Heart right ventricle (tissue), 16 donors: ENCODE measurements around the gene DOCK1. TPM values are rescaled to one million over a fixed set of nuclear protein-coding genes. Genes with fewer than 3 reads are reported as not detected.

Experiments
- ATAC-seq, 8 donors: fragments of 200-7000 bp; cut with Tn5 transposase; one replicate each; pipeline ENCODE4 v1.9.1; 2020; ENCODE audit warnings: mild to moderate bottlenecking in 8 of 8, moderate library complexity in 8 of 8, moderate number of reproducible peaks in 1 of 8
- DNase-seq, 2 donors: peaks; one replicate each; pipeline ENCODE4 v3.0.0-alpha.2; 2020
- H3K27ac ChIP-seq, 10 donors: fragments of 200-600 bp; sonication (generic) in 2 of 10; one replicate each; pipeline versions ENCODE4 v1.5.0 to v1.8.0; 2020 to 2022; ENCODE audit warnings: mild to moderate bottlenecking in 3 of 10
- H3K27me3 ChIP-seq, 7 donors: fragments of 200-600 bp; one replicate each; pipeline ENCODE4 v1.8.0; 2021 to 2022; ENCODE audit warnings: mild to moderate bottlenecking in 2 of 7
- H3K36me3 ChIP-seq, 9 donors: fragments of 200-600 bp; sonication (generic) in 1 of 9; one replicate each; pipeline versions ENCODE4 v1.5.0 to v1.8.0; 2020 to 2022; ENCODE audit warnings: mild to moderate bottlenecking in 2 of 9
- H3K4me1 ChIP-seq, 9 donors: fragments of 200-600 bp; sonication (generic) in 1 of 9; one replicate each; pipeline versions ENCODE4 v1.5.0 to v1.8.0; 2020 to 2022; ENCODE audit warnings: mild to moderate bottlenecking in 4 of 9
- H3K4me3 ChIP-seq, 10 donors: fragments of 200-600 bp; sonication (generic) in 2 of 10; one replicate each; pipeline versions ENCODE4 v1.5.0 to v1.8.0; 2020 to 2022; ENCODE audit warnings: mild to moderate bottlenecking in 7 of 10, moderate library complexity in 2 of 10
- H3K9me3 ChIP-seq, 11 donors: fragments of 200-600 bp in 10 of 11; sonication (generic) in 2 of 11; one replicate each; pipeline versions ENCODE4 v1.5.0 to v1.8.0; 2013 to 2022; ENCODE audit warnings: mild to moderate bottlenecking in 2 of 11, control low read depth in 1 of 11, moderate library complexity in 1 of 11
- CTCF ChIP-seq, 9 donors: fragments of 200-600 bp; sonication (generic) in 2 of 9; IDR thresholded peaks; one replicate each; pipeline versions ENCODE4 v1.5.0 to v1.8.0; 2021 to 2022; ENCODE audit warnings: antibody characterized with exemption in 9 of 9, mild to moderate bottlenecking in 5 of 9, moderate library complexity in 1 of 9
- WGBS, 2 donors: extraction: QIAGEN DNeasy Blood & Tissue Kit; methylation state at CpG; one replicate each; pipeline ENCODE4 v1.1.7; 2013; ENCODE audit warnings: inconsistent platforms in 1 of 2; 5-methylcytosine and 5-hydroxymethylcytosine counted together
- intact Hi-C, 10 donors: fragments of 100-400 bp; cut with DNase I; formaldehyde crosslinking; loops; one replicate each; pipeline versions ENCODE4 v1.11.1 to v1.14.2; 2022
- polyA plus RNA-seq, 2 donors: library from polyadenylated mRNA; stranded (reverse); fragments of 200-250 nt; gene quantifications; one replicate each; pipeline ENCODE4 v1.2.3, GENCODE V29; 2013
- total RNA-seq, 10 donors: library from RNA; stranded (reverse); fragmentation: NEBNext Ultra II Directional in 3 of 10; extraction: Animal tissue kit (Norgen Biotek cat#: 25700) in 3 of 10; gene quantifications; one replicate each; pipeline versions ENCODE4 v1.2.1 to v1.2.4, GENCODE V29; 2021 to 2023
- donor health status: Arrhythmogenic right ventricular cardiomyopathy.
- donor health status: ischemic (EF 13 %, LVEDD 7.1; RV severe dilation, severe dysfunction).
- donor health status: healthy with polysubstance abuse.
- donor health status: DM: no; HTN: yes; CAD: no.
- donor health status: DM: no; HTN: no; CAD: no.
- donor health status: ischemic (EF 25% LVEDD 6.9; RV normal size, moderate dysfunction).
- donor health status: ischemic (EF 25% LVEDD 5.7; RV mildly dilated, moderate dysfunction).
- donor health status: healthy.
- donor health status: DM: yes; HTN: yes; CAD: no.
- donor health status: Ischemic cardiomyopathy.
- donor health status: ischemic (EF 35%, LVEDD 5.7; RV mildly dilated, moderate dysfunction).
- donor health status: nonischemic (EF 11% LVEDD 7.7; RV severe dilation, severe dysfunction).
- donor health status: DM: yes; HTN: yes; CAD: no.
- donor health status: PGD.
- donor health status: ischemic (EF 29% LVEDD 5.4; RV normal size, mild dysfunction).
- donor health status: nonischemic (EF 23%, LVEDD 6.1; RV moderate dilation, normal function).

The DOCK1 gene
- total and polyA plus RNA-seq, 12 donors, result 7.8 to 26.7 (median 19.8) TPM

DNA sequence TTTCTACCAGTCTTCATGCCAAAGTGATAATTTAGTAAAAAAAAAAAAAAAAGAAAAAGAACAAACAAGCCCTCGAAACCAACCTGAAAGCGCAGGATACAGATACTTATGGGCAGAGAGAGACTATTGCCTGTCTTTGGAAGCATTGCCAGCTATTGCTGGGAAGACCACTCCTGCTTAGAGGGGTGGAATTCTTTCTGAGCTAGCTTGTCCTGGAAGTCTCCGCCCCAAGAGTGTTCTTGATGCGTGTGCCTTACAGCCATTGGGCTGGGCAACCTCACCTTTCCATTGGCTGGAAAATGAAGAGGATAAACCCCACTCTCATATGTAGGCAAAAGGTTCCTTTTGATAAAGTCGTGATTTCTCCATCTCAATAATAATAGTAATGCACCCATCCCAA lies 311.0 kb downstream of the DOCK1 start:
- Histone ChIP-seq H3K36me3 (no peaks in the 10 kb centered on the region), H3K4me3 (no peak overlapping the region), H3K9me3 (peaks cover 0 to 7% (median 0%) of the 10 kb centered on the region in 11 donors), H3K27me3 (no peaks in the 10 kb centered on the region), H3K4me1 (peaks cover 0 to 9% (median 0%) of the 10 kb centered on the region in 9 donors), H3K27ac (no peak overlapping the region)
- no peak for DNase-seq
- ATAC-seq, result no peak
- 91 to 95% methylated on average over 5 of the region's 5 CpGs for WGBS, 2 donors
- intact Hi-C loops, result no loop called here
- TF ChIP-seq CTCF (IDR thresholded peaks at IDR 0.05), result no peak

DNA sequence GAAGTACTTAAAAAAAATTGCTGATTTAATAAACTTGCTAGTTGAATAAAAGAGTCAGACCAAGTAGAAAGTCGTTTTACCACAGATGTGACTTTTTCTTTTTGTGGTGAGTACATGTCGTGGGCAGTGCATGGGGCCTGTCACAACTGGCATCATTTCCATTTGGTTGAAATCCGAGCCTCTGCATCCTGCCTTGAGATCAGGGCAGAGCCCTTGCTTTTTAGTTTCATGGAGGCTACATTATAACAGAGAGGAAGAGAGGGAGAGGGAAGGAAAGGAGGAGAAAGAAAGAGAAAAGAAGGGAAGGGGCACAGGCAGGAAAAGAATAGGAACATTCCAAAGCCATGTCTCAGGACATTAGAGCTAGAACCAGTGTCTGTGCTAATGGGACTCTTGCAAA lies 311.6 kb downstream of the DOCK1 start:
- WGBS, 2 donors, result 60 to 69% methylated on average over 3 of the region's 3 CpGs
- ATAC-seq (no peak), DNase-seq (no peak)
- intact Hi-C loops, result no loop called here
- H3K4me3 ChIP-seq, result no peak overlapping the region
- TF ChIP-seq CTCF (IDR thresholded peaks at IDR 0.05), result no peak
- no peak overlapping the region for H3K27ac ChIP-seq
- peaks cover 0 to 7% (median 0%) of the 10 kb centered on the region in 11 donors for H3K9me3 ChIP-seq
- H3K27me3 ChIP-seq, result no peaks in the 10 kb centered on the region
- H3K36me3 ChIP-seq, result no peaks in the 10 kb centered on the region
- peaks cover 0 to 9% (median 0%) of the 10 kb centered on the region in 9 donors for H3K4me1 ChIP-seq

- no peak for ATAC-seq
- TF ChIP-seq CTCF (IDR thresholded peaks at IDR 0.05), result no peak
- WGBS, 2 donors, result 95 to 97% methylated on average over 3 of the region's 3 CpGs
Observed at GRCh38 chr10:127218658-127219057, 313.4 kb downstream of the DOCK1 start.

GRCh38 chr10:127221281-127221680 lies 316.1 kb downstream of the DOCK1 start:
- peaks cover 0 to 7% (median 0%) of the 10 kb centered on the region in 11 donors for H3K9me3 ChIP-seq
- ATAC-seq (no peak), DNase-seq (no peak)
- H3K4me3 ChIP-seq, result no peak overlapping the region
- no peak for TF ChIP-seq CTCF (IDR thresholded peaks at IDR 0.05)
- no peaks in the 10 kb centered on the region for H3K4me1 ChIP-seq
- no peak overlapping the region for H3K27ac ChIP-seq
- 87 to 89% methylated on average over 3 of the region's 3 CpGs for WGBS, 2 donors
- H3K36me3 ChIP-seq, result no peaks in the 10 kb centered on the region
- no peaks in the 10 kb centered on the region for H3K27me3 ChIP-seq
- intact Hi-C loops, result no loop called here

More at GRCh38 chr10:127218658-127219057, 313.4 kb downstream of the DOCK1 start:
- Histone ChIP-seq H3K27me3 (no peaks in the 10 kb centered on the region), H3K27ac (no peak overlapping the region), H3K36me3 (no peaks in the 10 kb centered on the region), H3K9me3 (peaks cover 0 to 7% (median 0%) of the 10 kb centered on the region in 11 donors), H3K4me3 (no peak overlapping the region), H3K4me1 (peaks cover 0 to 9% (median 0%) of the 10 kb centered on the region in 9 donors)
- intact Hi-C loops, result no loop called here
- no peak for DNase-seq
